ENCODE measurements around the gene EXOSC10. TPM values are rescaled to one million over a fixed set of nuclear protein-coding genes. Genes with fewer than 3 reads are reported as not detected.

The EXOSC10 gene
- total and polyA plus RNA-seq, 2 of the 13 experiments (the other 11 are each of a cell fraction or from before 2014, with no cell fraction given) = 48.4 to 67.6 TPM

DNA sequence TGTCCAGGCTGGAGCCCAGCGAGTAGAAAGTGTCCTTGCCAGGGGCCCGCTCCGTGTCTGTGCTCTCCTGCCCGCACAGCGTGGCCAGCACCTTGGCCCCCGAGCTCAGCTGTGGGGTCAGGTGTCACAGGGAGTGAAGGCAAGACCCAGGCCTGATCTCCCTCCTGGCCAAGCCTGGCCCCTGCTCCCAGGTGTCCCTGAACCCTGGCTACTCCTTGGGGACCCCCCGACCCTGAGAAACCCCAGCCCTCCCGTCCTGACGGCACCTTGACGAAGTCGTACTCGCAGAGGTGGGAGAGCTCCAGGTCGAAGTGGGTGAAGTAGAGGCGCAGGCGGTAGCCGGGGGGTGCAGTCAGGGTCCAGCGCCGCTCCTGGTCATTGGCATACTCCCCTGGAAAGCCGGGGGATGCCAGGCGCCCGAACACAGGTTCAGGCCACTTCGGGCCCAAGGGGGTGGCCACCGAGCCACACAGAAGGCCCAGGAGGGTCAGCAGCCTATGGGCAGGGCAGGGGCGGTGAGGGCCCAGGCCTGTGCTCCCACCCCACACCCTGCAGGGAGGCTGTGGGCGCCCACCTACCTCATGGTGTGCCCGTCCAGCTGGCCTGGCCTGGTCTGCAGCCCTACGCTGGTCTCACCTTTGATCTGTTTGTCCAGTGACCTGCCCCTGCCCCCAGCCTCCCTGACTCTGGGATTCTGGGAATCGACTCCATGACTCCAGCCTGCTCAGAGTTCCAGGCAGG lies 52.9 kb downstream of the EXOSC10 start, which contains the start of gene MASP2 (continued):
- TF ChIP-seq BHLHE40 (IDR thresholded peaks at IDR 0.05; ENCODE audit: low read length) (no peak), CAMTA2 (CRISPR knock-in tag; IDR thresholded peaks at IDR 0.05; ENCODE audit: borderline replicate concordance) (no peak), ZNF709 (CRISPR knock-in tag; IDR thresholded peaks at IDR 0.05) (0 out of 2 replicates have a peak, but pooled peaks have one; percentile 43), RBM39 (IDR thresholded peaks at IDR 0.05; ENCODE audit: low read depth, low read length, poor library complexity, severe bottlenecking) (peak; percentile 58), ZNF570 (CRISPR knock-in tag; IDR thresholded peaks at IDR 0.05; ENCODE audit: borderline replicate concordance) (no peak), FOXA3 (CRISPR knock-in tag; IDR thresholded peaks at IDR 0.05) (peak; percentile 42; the same call in 1 of the 2 replicates), ZNF260 (CRISPR knock-in tag; IDR thresholded peaks at IDR 0.05; ENCODE audit: borderline replicate concordance, low read depth) (0 out of 2 replicates have a peak, but pooled peaks have one; percentile 49), XBP1 (CRISPR knock-in tag; IDR thresholded peaks at IDR 0.05) (no peak), ZFYVE20 (CRISPR knock-in tag; IDR thresholded peaks at IDR 0.05; ENCODE audit: borderline replicate concordance, low read depth) (no peak), AKAP8 (CRISPR knock-in tag; IDR thresholded peaks at IDR 0.05) (no peak), SMAD1 (CRISPR knock-in tag; IDR thresholded peaks at IDR 0.05; ENCODE audit: borderline replicate concordance, low read depth) (no peak), ETS1 (CRISPR knock-in tag; IDR thresholded peaks at IDR 0.05) (no peak), HDAC6 (IDR thresholded peaks at IDR 0.05; ENCODE audit: low read depth, low read length) (no peak), ZNF557 (CRISPR knock-in tag; IDR thresholded peaks at IDR 0.05) (no peak), HOXA3 (CRISPR knock-in tag; IDR thresholded peaks at IDR 0.05) (peak; percentile 76), THRA (CRISPR knock-in tag; IDR thresholded peaks at IDR 0.05; ENCODE audit: borderline replicate concordance) (peak; percentile 71; the same call in 1 of the 2 replicates), XRCC5 (optimal IDR thresholded peaks at IDR 0.05; ENCODE audit: low read length) (no peak), KDM1A (CRISPR knock-in tag; IDR thresholded peaks at IDR 0.05) (no peak), TP53 (CRISPR knock-in tag; conservative IDR thresholded peaks at IDR 0.05) (no peak)
- TF ChIP-seq, protein P1, sequence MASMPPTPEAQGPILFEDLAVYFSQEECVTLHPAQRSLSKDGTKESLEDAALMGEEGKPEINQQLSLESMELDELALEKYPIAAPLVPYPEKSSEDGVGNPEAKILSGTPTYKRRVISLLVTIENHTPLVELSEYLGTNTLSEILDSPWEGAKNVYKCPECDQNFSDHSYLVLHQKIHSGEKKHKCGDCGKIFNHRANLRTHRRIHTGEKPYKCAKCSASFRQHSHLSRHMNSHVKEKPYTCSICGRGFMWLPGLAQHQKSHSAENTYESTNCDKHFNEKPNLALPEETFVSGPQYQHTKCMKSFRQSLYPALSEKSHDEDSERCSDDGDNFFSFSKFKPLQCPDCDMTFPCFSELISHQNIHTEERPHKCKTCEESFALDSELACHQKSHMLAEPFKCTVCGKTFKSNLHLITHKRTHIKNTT (CRISPR knock-in tag; IDR thresholded peaks at IDR 0.05) = no peak
- TF ChIP-seq, protein P2, sequence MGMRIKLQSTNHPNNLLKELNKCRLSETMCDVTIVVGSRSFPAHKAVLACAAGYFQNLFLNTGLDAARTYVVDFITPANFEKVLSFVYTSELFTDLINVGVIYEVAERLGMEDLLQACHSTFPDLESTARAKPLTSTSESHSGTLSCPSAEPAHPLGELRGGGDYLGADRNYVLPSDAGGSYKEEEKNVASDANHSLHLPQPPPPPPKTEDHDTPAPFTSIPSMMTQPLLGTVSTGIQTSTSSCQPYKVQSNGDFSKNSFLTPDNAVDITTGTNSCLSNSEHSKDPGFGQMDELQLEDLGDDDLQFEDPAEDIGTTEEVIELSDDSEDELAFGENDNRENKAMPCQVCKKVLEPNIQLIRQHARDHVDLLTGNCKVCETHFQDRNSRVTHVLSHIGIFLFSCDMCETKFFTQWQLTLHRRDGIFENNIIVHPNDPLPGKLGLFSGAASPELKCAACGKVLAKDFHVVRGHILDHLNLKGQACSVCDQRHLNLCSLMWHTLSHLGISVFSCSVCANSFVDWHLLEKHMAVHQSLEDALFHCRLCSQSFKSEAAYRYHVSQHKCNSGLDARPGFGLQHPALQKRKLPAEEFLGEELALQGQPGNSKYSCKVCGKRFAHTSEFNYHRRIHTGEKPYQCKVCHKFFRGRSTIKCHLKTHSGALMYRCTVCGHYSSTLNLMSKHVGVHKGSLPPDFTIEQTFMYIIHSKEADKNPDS (CRISPR knock-in tag; IDR thresholded peaks at IDR 0.05) = no peak; the same call in 1 of the 2 replicates
- TF ChIP-seq, protein P3, sequence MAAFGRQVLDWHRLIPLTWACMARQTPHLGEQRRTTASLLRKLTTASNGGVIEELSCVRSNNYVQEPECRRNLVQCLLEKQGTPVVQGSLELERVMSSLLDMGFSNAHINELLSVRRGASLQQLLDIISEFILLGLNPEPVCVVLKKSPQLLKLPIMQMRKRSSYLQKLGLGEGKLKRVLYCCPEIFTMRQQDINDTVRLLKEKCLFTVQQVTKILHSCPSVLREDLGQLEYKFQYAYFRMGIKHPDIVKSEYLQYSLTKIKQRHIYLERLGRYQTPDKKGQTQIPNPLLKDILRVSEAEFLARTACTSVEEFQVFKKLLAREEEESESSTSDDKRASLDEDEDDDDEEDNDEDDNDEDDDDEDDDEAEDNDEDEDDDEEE (CRISPR knock-in tag; IDR thresholded peaks at IDR 0.05) = peak; percentile 78; the same call in 1 of the 2 replicates

Measured in HepG2 (cell line).